Activated CD4-positive, alpha-beta T cell treated with anti-CD3 and anti-CD28 coated beads for 1 hour (primary cell): ENCODE results near the gene ALDH3A1.
A peak's percentile ranks its signal among the peaks of the same experiment; 100 is the strongest.

Source experiments
- DNase-seq: peaks from one replicate; pipeline ENCODE4 v3.0.0-alpha.2; 2020

The ALDH3A1 gene

DNA sequence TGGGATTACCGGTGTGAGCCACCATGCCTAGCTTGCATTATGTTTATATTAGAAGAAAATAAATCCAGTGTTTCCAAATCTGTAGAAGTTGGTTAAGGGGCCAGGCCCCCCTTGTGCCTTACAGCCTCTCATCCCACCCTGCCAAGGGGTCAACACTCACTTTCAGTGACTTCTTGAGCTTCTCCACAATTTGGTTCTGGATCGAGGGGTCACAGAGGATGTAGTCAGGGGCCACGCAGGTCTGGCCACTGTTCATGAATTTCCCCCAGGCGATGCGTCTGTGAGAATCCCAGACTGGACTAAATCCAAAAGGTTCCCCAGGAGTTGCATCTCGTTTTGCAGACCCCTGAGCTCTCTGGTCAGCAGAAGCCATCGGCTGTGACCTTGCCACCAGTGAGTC is 7.2 kb downstream of the ALDH3A1 start:
- no peak for DNase-seq

DNA sequence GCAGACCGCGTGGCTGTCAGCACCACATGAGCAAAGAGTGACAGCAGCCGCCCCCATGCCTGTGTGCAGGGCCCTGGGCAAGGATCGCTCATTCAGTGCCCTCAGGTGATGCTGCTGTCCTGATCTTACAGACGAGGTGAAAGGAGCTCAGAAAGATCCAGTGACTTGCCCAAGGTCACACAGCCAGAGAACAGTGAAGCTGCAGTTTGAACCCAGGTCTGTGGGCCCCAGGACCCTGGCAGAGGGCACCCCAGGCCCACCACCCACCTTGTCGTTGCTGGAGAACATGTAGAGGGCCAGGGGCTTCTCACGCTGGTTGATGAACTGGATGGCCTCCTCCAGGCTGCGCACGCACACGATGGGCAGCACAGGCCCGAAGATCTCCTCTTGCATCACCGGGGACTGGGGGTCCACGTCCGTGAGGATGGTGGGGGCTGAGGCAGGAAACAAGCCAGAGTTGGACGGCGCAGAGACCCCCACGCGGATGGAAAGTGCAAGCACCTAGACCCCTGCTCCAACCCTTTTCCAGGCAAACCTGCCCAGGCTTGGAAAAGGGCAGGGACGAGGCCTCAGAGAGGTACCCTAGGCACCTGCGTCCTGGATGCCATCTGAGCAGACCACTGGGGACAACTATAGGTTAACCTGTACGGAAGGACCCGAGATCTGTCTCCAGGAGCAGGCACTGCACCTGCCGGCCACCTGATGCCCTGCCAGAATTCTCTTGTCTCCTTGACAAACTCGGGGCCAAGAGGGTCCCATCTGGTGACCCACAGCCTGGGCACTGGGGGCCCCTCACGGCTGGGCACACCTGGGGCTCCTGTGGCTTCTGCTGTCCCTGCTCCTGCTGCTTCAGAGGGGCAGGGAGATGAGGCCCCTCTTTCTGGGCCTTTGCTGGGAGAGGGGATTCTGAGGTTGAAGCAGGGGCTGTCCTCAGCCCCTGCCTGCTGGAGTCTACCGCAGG is 8.6 kb downstream of the ALDH3A1 start:
- no peak for DNase-seq

DNA sequence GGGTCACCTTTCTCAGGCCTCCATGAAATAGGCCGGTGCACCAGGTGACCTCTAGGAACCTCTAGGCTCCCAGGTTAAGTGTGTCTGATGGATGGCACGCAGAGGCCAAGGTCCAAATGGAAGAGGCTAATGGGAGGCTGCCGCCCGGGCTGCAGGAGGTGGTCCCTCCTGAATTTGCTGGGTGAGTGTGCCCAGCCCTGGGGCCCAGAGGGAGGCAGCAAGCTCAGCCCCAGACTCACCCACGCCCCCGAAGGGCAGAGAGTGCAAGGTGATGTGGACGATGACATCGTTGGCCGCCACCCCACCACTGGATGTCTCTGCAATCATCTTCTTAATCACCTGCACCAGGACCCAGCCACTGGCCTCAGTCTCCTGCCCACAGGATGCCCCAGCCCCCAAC is 9.3 kb downstream of the ALDH3A1 start:
- DNase-seq = no peak

DNA sequence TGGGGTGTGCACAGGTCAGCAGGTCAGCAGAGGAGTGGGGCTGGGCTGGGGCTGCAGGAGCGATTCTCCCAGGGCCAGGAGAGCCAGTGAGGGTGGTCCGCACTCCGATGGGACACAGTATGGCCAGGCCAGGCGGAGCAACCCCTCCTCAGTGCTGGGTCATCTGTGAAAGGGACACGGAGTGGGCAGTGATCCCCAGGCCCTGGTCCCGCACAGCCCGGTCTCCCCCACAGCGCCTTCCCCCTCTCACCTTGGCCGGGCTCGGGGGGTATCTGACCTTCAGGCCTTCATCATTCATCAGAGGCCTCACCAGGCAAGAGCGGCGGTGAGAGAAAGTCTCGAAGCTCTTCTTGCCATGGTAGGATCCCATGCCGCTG is 10.0 kb downstream of the ALDH3A1 start:
- no peak for DNase-seq

GRCh38 chr17:19737305-19738072 is 10.6 kb downstream of the ALDH3A1 start:
- DNase-seq = no peak

- DNase-seq = no peak
Observed at GRCh38 chr17:19736071-19736470, 12.0 kb downstream of the ALDH3A1 start.

DNA sequence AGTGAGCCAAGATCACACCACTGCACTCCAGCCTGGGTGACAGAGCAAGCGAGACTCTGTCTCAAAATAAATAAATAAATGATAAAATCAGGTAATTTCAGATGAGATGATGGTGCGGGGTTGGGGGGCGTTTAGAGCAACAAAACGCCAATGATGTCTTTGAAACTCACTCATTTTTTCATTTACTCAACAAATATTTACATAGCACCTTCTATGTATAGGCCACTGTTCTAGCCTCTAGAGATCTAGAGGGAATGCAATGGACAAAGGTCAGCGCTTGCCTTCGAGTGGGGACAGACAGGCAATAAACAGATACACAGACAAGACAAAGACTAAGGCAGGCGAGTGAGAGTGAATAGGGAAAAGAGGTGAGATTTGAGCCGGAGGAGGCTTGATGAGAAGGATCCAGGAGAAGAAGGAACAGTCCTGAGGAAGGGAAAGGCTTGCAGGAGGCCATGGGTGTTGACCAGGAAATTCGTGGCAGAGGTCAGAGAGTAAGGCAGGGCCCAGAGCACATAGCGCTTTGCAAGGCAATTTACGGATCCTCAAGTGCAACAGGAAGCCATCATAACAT is 14.1 kb downstream of the ALDH3A1 start:
- DNase-seq = no peak

DNA sequence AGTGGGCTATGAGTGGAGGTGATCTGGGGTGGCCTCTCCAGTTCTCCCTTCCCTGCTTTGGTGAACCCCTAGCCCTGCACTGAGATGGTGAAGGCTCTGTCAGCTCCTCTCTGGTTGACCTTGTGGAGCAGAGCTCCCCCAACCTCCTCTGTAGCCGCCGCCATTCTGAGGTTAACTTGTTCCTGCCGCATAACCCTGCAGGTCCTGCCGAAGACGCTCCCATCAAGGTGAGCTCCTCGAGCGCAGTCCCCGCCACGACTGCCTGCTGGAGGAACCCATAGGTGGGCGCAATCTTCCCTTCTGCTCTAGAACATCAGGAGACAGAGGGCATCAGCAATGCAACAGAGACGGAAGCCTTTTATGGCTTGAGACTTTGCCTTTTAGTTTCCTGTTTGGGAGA is 16.5 kb downstream of the ALDH3A1 start:
- no peak for DNase-seq

GRCh38 chr17:19730843-19731242 is 17.3 kb downstream of the ALDH3A1 start:
- DNase-seq = no peak

DNA sequence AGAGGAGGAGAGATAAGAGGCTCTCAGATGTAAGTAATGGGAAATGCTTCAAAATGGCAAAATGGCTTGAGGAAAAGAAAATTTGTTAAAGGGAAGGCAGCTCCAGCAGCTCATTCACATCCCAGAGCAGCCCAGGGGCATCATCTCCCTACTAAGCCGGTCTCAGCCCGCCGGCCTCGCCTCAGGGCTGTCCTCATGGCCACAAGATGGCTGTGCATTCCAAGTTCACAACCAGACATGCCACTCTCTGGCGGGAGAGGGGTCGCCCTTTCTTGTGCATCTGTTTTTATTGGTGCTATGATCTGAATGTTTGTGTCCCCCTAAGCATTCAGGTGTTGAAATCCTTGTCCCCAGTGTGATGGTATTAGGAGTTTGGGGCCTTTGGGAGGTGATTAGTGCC is 18.2 kb downstream of the ALDH3A1 start:
- no peak for DNase-seq

GRCh38 chr17:19728084-19728495 is 20.0 kb downstream of the ALDH3A1 start:
- no peak for DNase-seq

- DNase-seq = no peak
Observed at GRCh38 chr17:19727501-19728078, 20.5 kb downstream of the ALDH3A1 start.

GRCh38 chr17:19726631-19727376 is 21.3 kb downstream of the ALDH3A1 start:
- no peak for DNase-seq

DNA sequence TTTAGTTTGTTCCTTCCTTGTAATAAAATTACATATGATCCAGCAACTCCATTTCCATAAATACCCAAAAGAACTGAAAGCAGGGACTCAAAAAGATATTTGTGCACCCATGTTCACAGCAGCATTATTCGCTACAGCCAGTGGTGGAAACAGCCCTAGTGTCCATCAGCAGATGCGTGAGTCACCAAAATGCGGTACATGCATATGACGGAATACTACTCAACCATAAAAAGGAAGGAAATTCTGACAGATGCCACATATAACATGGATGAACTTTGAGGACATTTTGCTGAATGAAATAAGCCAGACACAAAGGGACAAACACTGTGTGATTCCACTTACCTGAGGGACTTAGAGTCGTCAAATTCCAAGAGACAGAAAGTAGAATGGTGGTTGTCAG is 22.6 kb downstream of the ALDH3A1 start:
- no peak for DNase-seq

DNA sequence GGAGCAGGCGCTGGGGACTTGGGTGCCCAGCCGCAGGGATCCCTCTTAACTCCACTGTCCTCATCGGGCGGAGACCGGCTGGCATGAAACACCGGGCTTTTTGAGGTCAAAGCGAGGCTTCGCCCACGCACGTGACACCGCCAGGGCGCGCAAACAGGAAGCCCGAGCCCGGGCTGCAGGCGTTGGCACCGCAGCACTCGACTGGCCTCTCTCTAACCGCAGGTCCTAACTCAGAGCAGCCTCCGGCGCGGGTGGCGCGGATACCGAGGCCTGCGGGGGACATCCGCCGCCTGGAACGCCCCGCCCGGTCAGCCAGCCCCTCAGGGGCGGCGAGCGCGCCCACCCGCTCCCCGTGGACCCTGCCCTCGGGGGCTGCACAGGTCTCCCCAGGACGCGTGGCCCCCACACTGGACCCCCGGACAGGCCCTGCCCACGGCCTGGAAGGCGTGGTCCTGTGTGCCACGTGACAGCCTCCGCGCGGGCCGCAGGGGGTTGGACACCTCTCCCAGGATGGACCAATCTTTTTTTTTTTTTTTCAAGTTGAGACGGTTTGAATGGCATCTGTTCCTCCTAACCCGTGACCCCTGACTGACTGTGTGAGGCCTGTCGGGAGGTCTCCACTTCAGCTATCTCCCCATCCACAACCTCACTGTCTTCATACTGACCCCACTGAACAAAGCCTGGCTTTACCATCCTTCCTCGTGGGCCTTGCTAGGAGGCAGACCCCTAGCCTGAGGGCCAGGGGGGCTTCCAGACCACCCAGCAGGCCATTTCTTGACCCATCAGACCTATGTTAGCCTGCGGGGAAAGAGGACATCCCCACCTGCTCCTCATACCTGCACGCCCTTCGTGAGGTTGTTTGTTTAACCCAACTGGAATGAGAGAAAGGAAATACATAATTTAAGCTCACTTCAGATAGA is 23.3 kb downstream of the ALDH3A1 start:
- DNase-seq = peak; percentile 26

- no peak for DNase-seq
Observed at GRCh38 chr17:19723964-19724363, 24.1 kb downstream of the ALDH3A1 start.

GRCh38 chr17:19720631-19721426 is 27.3 kb downstream of the ALDH3A1 start:
- DNase-seq = no peak

GRCh38 chr17:19720210-19720475 is 28.0 kb downstream of the ALDH3A1 start:
- DNase-seq = no peak

DNA sequence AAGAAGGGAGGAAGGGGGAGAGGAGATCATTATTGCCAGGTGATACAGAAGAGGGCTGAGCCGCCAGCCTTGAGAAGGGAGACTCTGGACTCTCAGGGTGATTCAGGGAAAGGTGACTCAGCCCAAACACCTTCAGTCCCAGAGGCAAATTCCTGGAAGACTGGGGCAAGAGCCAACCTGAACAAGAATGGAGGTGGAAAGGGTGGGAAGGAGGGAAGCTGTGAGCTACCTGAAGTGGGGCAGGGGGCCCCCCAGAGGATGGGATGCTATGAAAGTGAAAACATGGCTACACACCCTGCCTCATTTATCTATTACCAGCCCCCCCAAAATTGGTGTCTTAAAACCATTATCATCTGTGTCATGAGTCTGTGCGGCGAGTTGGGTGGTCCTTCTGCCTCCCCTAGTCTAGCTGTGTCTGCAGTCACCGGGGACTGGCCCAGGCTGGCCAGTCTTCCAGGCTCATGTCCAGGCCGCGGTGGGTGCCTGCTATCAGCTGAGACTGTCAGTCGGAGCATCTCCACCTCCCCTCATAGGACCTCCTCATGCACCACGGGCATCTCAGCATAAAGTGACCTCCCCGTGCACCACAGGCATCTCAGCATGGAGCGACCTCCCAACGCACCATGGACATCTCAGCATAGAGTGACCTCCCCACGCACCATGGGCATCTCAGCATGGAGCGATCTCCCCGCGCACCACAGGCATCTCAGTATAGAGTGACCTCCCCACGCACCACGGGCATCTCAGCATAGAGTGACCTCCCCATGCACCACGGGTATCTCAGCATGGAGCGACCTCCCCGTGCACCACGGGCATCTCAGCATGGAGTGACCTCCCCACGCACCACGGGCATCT is 28.5 kb downstream of the ALDH3A1 start:
- no peak for DNase-seq
